PC-3 (cell line): ENCODE results near the gene KCNK3.

Experiments used
- EZH2phosphoT487 ChIP-seq: fragments of 300-600 bp; sonication (generic); IDR thresholded peaks from 2 replicates; pipeline ENCODE4 v1.6.1; 2018; ENCODE audit warnings: mild to moderate bottlenecking, antibody characterized with exemption, low read length, borderline replicate concordance
- TF ChIP-seq, protein P1 (sequence below): fragments of 300-600 bp; sonication (generic); conservative IDR thresholded peaks from 2 replicates; pipeline ENCODE4 v1.5.1; 2017; ENCODE audit warnings: antibody characterized with exemption, low read depth, mild to moderate bottlenecking, low read length

DNA sequence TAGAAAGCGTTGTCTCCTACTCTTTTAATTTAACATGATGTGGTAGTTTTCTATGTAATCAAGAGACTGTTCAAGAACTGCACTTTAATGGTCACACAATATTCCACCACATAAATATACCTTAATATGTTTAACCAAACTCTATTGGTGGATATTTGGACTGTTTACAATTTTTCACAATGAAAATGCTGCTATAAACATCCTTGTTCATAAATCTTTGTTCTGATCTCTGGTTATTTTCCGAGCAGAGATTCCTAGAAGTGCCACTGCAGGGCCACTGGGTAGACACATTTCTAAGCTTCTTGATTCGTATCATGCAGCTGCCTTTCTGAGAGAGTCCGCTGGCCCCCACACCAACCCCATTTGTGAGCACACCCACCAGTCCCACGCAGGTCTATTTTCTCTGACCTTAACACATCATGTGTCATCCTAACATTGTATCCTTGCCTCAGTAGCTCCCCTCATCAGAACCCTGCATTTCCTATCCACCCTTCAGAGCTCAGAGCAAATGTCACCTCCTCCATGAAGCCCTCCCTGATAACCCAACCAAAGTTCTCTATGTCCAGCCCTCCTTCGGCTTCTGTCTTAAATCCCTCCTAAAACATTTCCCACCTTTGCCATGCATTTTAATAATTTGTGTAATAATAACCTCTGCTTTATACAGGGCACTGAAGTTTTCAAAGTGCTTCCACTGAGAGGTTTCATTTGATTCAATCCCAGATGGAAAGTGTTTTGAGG lies 26.6 kb downstream of the KCNK3 start:
- TF ChIP-seq, protein P1, sequence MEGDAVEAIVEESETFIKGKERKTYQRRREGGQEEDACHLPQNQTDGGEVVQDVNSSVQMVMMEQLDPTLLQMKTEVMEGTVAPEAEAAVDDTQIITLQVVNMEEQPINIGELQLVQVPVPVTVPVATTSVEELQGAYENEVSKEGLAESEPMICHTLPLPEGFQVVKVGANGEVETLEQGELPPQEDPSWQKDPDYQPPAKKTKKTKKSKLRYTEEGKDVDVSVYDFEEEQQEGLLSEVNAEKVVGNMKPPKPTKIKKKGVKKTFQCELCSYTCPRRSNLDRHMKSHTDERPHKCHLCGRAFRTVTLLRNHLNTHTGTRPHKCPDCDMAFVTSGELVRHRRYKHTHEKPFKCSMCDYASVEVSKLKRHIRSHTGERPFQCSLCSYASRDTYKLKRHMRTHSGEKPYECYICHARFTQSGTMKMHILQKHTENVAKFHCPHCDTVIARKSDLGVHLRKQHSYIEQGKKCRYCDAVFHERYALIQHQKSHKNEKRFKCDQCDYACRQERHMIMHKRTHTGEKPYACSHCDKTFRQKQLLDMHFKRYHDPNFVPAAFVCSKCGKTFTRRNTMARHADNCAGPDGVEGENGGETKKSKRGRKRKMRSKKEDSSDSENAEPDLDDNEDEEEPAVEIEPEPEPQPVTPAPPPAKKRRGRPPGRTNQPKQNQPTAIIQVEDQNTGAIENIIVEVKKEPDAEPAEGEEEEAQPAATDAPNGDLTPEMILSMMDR, result no peak
- TF ChIP-seq EZH2phosphoT487, result no peak
